Activated T-helper 2 cell treated with anti-CD3 and anti-CD28 coated beads, Interferon-gamma antibody, Interleukin-2, Interleukin-4, amounts not matched to agents 10 μg/mL and 5 μg/mL and 100 μg/mL, durations not matched to agents 14 hours and 24 hours and 36 hours (primary cell): Measurements from ENCODE around the gene KIAA1671. TPM values are rescaled to one million over a fixed set of nuclear protein-coding genes. Genes with fewer than 3 reads are reported as not detected.

Source experiments
- DNase-seq: peaks from one replicate; pipeline ENCODE4 v3.0.0; 2021; ENCODE audit warnings: low spot score
- H3K27ac Mint-ChIP-seq: one replicate; pipeline ENCODE4 v1.8.0; 2021; ENCODE audit warnings: mixed read lengths
- H3K27me3 Mint-ChIP-seq: one replicate; pipeline ENCODE4 v1.8.0; 2021; ENCODE audit warnings: low read depth, mixed read lengths
- H3K36me3 Mint-ChIP-seq: one replicate; pipeline ENCODE4 v1.8.0; 2021; ENCODE audit warnings: low read depth, mixed read lengths
- H3K4me1 Mint-ChIP-seq: one replicate; pipeline ENCODE4 v1.8.0; 2021; ENCODE audit warnings: low read depth, mixed read lengths
- H3K4me3 Mint-ChIP-seq: one replicate; pipeline ENCODE4 v1.8.0; 2021; ENCODE audit warnings: low read depth, mild to moderate bottlenecking, moderate library complexity, mixed read lengths
- H3K9me3 Mint-ChIP-seq: one replicate; pipeline ENCODE4 v1.8.0; 2021; ENCODE audit warnings: mixed read lengths
- intact Hi-C: fragments of 100-400 bp; cut with micrococcal nuclease; formaldehyde crosslinking; loops from one replicate; pipeline ENCODE4 v1.15.1; 2023
- total RNA-seq: library from RNA; stranded (reverse); gene quantifications from 2 replicates; pipeline ENCODE4 v1.2.3, GENCODE V29; 2022

Gene KIAA1671
- total RNA-seq, 1 donor from 2014 or later, result 10.5 TPM

GRCh38 chr22:24957043-24957442 lies 4.5 kb downstream of the KIAA1671 start:
- Mint-ChIP-seq H3K9me3 (no peaks in the 10 kb centered on the region), H3K27me3 (peaks cover 30% of the 10 kb centered on the region), H3K27ac (no peak overlapping the region), H3K4me1 (peaks cover 10% of the 10 kb centered on the region), H3K36me3 (no peaks in the 10 kb centered on the region), H3K4me3 (no peak overlapping the region)
- intact Hi-C loops, result no loop called here
- DNase-seq, result no peak

DNA sequence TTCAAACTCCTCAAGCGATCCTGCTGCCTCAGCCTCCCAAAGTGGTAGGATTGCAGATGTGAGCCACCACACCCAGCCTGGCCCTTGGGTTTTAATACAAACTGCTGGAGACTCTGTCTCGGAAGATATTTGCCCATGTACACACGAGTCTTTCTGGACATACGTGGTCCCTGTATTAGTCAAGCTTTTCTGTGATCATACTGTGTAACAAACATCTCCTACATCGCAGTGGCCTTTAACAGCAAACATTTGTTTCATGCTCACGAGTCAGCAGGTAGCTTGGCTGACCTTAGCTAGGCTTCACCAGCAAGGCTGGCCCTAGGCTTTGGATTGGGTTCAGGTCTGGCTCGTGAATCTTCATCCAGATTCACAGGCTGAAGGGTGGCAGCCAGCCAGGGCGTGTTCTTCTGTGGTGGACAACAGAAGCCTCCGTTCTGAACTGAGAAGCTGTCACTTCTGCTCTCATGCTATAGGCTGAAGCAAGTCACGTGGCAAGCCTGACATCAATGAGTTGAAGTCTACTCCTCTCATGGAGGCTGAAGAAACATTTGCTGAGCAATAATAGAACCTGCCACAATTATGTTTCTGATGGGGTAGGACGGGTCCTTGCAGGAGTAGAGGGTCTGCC lies 8.8 kb downstream of the KIAA1671 start:
- DNase-seq, result no peak
- Mint-ChIP-seq H3K36me3 (no peaks in the 10 kb centered on the region), H3K4me3 (no peak overlapping the region), H3K27ac (no peak overlapping the region), H3K4me1 (no peaks in the 10 kb centered on the region), H3K27me3 (peaks cover 7% of the 10 kb centered on the region), H3K9me3 (no peaks in the 10 kb centered on the region)
- intact Hi-C loops, result no loop called here

GRCh38 chr22:24962094-24962493 lies 9.6 kb downstream of the KIAA1671 start:
- no peaks in the 10 kb centered on the region for H3K9me3 Mint-ChIP-seq
- H3K36me3 Mint-ChIP-seq, result no peaks in the 10 kb centered on the region
- intact Hi-C loops, result no loop called here
- no peak for DNase-seq
- no peaks in the 10 kb centered on the region for H3K4me1 Mint-ChIP-seq
- H3K27ac Mint-ChIP-seq, result no peak overlapping the region
- H3K27me3 Mint-ChIP-seq, result peaks cover 5% of the 10 kb centered on the region
- no peak overlapping the region for H3K4me3 Mint-ChIP-seq

GRCh38 chr22:24962835-24963234 lies 10.3 kb downstream of the KIAA1671 start:
- Mint-ChIP-seq H3K36me3 (no peaks in the 10 kb centered on the region), H3K27ac (no peak overlapping the region), H3K9me3 (no peaks in the 10 kb centered on the region), H3K4me3 (no peak overlapping the region), H3K27me3 (peaks cover 4% of the 10 kb centered on the region), H3K4me1 (no peaks in the 10 kb centered on the region)
- intact Hi-C loops, result no loop called here
- no peak for DNase-seq

- intact Hi-C loops, result no loop called here
- no peak overlapping the region for H3K27ac Mint-ChIP-seq
- H3K4me1 Mint-ChIP-seq, result no peaks in the 10 kb centered on the region
- H3K27me3 Mint-ChIP-seq, result peaks cover 4% of the 10 kb centered on the region
- no peaks in the 10 kb centered on the region for H3K36me3 Mint-ChIP-seq
- DNase-seq, result no peak
- no peak overlapping the region for H3K4me3 Mint-ChIP-seq
- H3K9me3 Mint-ChIP-seq, result no peaks in the 10 kb centered on the region
These were observed 11.9 kb downstream of the KIAA1671 start for GRCh38 chr22:24964441-24964840.

GRCh38 chr22:24965822-24966626 lies 13.5 kb downstream of the KIAA1671 start:
- no peaks in the 10 kb centered on the region for H3K4me1 Mint-ChIP-seq
- no peak overlapping the region for H3K27ac Mint-ChIP-seq
- intact Hi-C loops, result no loop called here
- no peaks in the 10 kb centered on the region for H3K36me3 Mint-ChIP-seq
- peaks cover 1% of the 10 kb centered on the region for H3K27me3 Mint-ChIP-seq
- no peak overlapping the region for H3K4me3 Mint-ChIP-seq
- no peak for DNase-seq
- no peaks in the 10 kb centered on the region for H3K9me3 Mint-ChIP-seq

DNA sequence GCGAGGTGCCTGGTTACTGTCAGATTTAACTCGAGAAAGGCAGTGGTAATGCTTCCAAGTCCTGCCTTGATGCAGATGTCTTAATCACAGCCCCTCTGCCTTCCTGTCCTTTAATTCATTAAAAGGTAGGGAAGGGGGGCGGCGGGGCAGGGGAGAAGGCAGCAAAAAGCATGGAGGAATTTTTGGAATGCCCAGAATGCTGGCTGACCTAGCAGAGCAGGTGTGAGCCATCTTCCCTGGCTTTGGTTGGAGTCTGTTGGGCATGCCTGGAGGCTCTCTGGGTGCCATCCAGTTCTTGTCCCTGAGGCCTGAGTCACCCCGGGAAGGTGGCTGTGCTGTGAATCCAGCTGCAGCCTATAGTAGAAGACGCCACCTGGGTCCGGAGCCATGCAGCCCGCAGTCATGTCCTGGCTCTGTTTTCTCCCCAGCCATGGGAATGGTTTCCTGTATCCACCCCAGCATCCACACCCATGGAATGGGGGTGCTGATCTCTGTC lies 15.6 kb downstream of the KIAA1671 start:
- no peak for DNase-seq
- H3K36me3 Mint-ChIP-seq, result no peaks in the 10 kb centered on the region
- no peak overlapping the region for H3K4me3 Mint-ChIP-seq
- no peaks in the 10 kb centered on the region for H3K9me3 Mint-ChIP-seq
- no peaks in the 10 kb centered on the region for H3K4me1 Mint-ChIP-seq
- H3K27me3 Mint-ChIP-seq, result peaks cover 5% of the 10 kb centered on the region
- H3K27ac Mint-ChIP-seq, result no peak overlapping the region
- intact Hi-C loops, result no loop called here

DNA sequence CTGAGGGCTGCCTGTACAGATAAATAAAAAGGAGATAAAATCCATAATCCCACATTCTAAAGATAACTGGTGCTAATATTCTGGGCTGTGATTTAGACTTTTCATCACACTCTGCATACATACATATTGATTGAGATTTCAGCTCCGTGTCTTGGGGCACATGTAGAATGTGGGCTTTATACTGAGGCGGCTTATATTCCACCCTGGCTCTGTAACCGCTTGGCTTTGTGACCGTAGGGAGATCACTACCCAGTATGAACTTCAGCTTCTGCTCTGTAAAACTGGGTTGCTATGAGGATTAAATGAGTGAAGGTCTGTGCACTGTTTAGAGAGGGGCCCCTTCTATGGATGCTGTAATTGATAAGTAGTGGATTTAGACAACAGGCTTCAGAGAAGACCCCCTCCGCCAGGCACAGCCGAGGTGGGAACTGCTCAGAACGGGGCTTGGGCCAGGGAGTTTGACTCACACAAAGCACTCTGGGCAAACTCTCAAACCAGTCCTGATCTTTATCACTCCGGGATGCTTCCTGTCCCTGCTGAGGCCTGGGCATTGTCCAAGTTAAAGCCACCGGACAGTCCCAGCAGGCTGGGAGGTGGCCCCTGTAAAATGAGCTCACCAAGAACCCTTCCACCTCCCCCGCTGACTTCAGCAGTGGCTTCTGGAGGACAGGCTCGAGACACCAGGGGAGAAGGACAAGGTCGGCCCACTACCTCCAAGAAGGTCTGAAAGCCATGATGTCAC lies 17.2 kb downstream of the KIAA1671 start:
- Mint-ChIP-seq H3K27me3 (peaks cover 4% of the 10 kb centered on the region), H3K36me3 (no peaks in the 10 kb centered on the region)
- intact Hi-C loops, result no loop called here

GRCh38 chr22:24972369-24972768 lies 19.9 kb downstream of the KIAA1671 start:
- no peaks in the 10 kb centered on the region for H3K9me3 Mint-ChIP-seq
- DNase-seq, result no peak
- H3K27me3 Mint-ChIP-seq, result peaks cover 6% of the 10 kb centered on the region
- no peaks in the 10 kb centered on the region for H3K36me3 Mint-ChIP-seq
- H3K4me3 Mint-ChIP-seq, result no peak overlapping the region
- H3K27ac Mint-ChIP-seq, result no peak overlapping the region
- intact Hi-C loops, result no loop called here
- H3K4me1 Mint-ChIP-seq, result peaks cover 2% of the 10 kb centered on the region

More for the DNA sequence above, 17.2 kb downstream of the KIAA1671 start:
- no peak for DNase-seq
- H3K4me3 Mint-ChIP-seq, result no peak overlapping the region
- no peaks in the 10 kb centered on the region for H3K4me1 Mint-ChIP-seq
- H3K27ac Mint-ChIP-seq, result no peak overlapping the region
- H3K9me3 Mint-ChIP-seq, result no peaks in the 10 kb centered on the region

GRCh38 chr22:24973872-24974271 lies 21.4 kb downstream of the KIAA1671 start:
- no peak overlapping the region for H3K27ac Mint-ChIP-seq
- no peaks in the 10 kb centered on the region for H3K36me3 Mint-ChIP-seq
- H3K27me3 Mint-ChIP-seq, result peaks cover 6% of the 10 kb centered on the region
- DNase-seq, result no peak
- H3K4me3 Mint-ChIP-seq, result no peak overlapping the region
- H3K4me1 Mint-ChIP-seq, result peaks cover 2% of the 10 kb centered on the region
- intact Hi-C loops, result no loop called here
- no peaks in the 10 kb centered on the region for H3K9me3 Mint-ChIP-seq

- Mint-ChIP-seq H3K9me3 (no peaks in the 10 kb centered on the region), H3K36me3 (no peaks in the 10 kb centered on the region), H3K4me1 (peaks cover 2% of the 10 kb centered on the region), H3K27ac (no peak overlapping the region), H3K27me3 (peaks cover 6% of the 10 kb centered on the region), H3K4me3 (no peak overlapping the region)
- no peak for DNase-seq
- intact Hi-C loops, result no loop called here
These were observed 22.7 kb downstream of the KIAA1671 start for GRCh38 chr22:24975125-24975640.

DNA sequence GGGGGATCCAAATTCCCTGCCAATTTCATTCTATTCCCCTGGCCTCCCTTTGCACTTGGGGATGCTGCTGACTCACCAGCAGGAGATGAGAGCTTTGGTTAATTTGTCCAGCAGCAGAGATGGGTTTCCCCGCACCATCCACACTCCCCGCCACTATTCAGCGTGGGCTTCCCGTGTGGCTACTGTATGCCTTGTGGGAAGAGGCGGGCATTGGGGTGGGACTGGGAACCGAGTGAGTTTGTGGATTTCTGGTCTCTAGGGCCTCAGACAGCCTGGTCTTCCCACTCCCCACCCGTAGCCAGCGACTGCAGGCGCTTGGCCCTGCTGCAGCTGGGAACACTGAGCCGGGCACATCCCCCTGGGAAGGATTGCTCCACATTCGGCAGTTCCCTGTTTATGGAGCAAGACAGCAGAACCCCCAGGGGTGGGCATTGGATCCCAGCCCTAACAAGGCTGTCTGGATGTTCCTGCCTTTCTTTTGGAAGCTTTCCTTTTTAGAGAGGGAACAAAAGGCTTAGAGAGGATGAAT lies 23.4 kb downstream of the KIAA1671 start:
- DNase-seq, result no peak
- H3K9me3 Mint-ChIP-seq, result no peaks in the 10 kb centered on the region
- no peaks in the 10 kb centered on the region for H3K36me3 Mint-ChIP-seq
- H3K4me1 Mint-ChIP-seq, result peaks cover 2% of the 10 kb centered on the region
- intact Hi-C loops, result no loop called here
- no peak overlapping the region for H3K27ac Mint-ChIP-seq
- peaks cover 6% of the 10 kb centered on the region for H3K27me3 Mint-ChIP-seq
- H3K4me3 Mint-ChIP-seq, result no peak overlapping the region
